Measurements from ENCODE around the gene ACSS1. TPM values are rescaled to one million over a fixed set of nuclear protein-coding genes. Genes with fewer than 3 reads are reported as not detected.

Gene ACSS1
- total and polyA plus RNA-seq, 2 of the 8 experiments (the other 6 are each of a cell fraction or from before 2014, with no cell fraction given), result 2.6 to 3.4 TPM

DNA sequence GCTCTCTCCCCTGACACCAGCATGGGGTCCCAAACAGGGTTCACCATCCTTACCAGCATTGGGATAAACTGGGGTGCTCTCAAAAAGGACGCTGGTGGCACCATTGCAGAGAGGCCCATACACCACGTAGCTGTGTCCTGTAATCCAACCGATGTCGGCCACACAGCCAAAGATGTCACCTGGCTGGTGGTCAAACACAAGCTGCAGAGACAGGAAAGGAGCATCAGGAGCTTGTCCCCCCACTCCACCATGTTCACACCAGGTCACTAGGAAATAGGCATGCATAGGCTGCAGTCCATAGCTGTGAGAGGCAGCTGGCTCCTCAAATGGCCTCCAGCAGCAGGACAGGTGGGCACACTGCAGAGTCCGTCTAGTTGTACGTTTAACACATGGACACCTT, 36.6 kb downstream of the ACSS1 start:
- Histone ChIP-seq H3K4ac (replicated peaks; ENCODE audit: insufficient read length, low read depth, low read length) (no peak overlapping the region), H3K27me3 (replicated peaks in 1 of 4; ENCODE audit: control insufficient read depth in 3 of 4, extremely low read depth in 1 of 4, insufficient read depth in 3 of 4, low read length in 3 of 4) (no peaks in the 10 kb centered on the region), H2BK15ac (ENCODE audit: low read length) (no peak overlapping the region), H3K4me1 (replicated peaks in 1 of 4; ENCODE audit: control insufficient read depth in 3 of 4, insufficient read depth in 4 of 4, low read length in 3 of 4) (peaks cover 0 to 7% (median 6%) of the 10 kb centered on the region in 4 experiments; a peak in 4 of 7 replicates), H3K4me3 (ENCODE audit: extremely low read depth in 1 of 4, insufficient read depth in 2 of 4, low read depth in 3 of 4, low read length in 4 of 4) (no peak overlapping the region), H3K23ac (ENCODE audit: insufficient read length) (no peak overlapping the region), H4K8ac (ENCODE audit: extremely low read depth, insufficient read depth, low read length) (no peak overlapping the region), H4K91ac (replicated peaks; ENCODE audit: insufficient read length, low read length) (no peak overlapping the region), H3K4me2 (ENCODE audit: insufficient read depth in 1 of 2, low read depth in 2 of 2, low read length in 2 of 2) (no peak overlapping the region), H4K5ac (ENCODE audit: insufficient read length, low read depth, low read length) (no peak overlapping the region), H3K79me2 (ENCODE audit: control insufficient read depth in 1 of 2, insufficient read depth in 2 of 2, low read length in 2 of 2) (no peaks in the 10 kb centered on the region), H3K23me2 (ENCODE audit: low read depth, low read length) (no peaks in the 10 kb centered on the region; the same call in 1 of the 2 replicates), H3K27ac (ENCODE audit: low read depth, low read length) (no peak overlapping the region), H2AK5ac (ENCODE audit: low read depth, low read length) (no peak overlapping the region), H3K36me3 (ENCODE audit: control insufficient read depth in 2 of 4, insufficient read depth in 4 of 4, low read length in 3 of 4) (no peaks in the 10 kb centered on the region), H3K79me1 (ENCODE audit: low read depth, low read length) (no peaks in the 10 kb centered on the region), H3K56ac (replicated peaks; ENCODE audit: insufficient read length, low read depth, low read length) (no peak overlapping the region), H2BK120ac (replicated peaks; ENCODE audit: low read depth, low read length) (no peak overlapping the region), H2AFZ (ENCODE audit: low read length) (no peak overlapping the region), H3K18ac (ENCODE audit: extremely low read depth, low read length) (no peak overlapping the region), H3K9me3 (ENCODE audit: insufficient read depth in 2 of 2, low read depth in 1 of 2, low read length in 1 of 2) (no peaks in the 10 kb centered on the region), H2BK12ac (ENCODE audit: low read depth, low read length) (no peak overlapping the region), H2BK20ac (ENCODE audit: low read length) (no peak overlapping the region), H4K20me1 (replicated peaks in 1 of 2; ENCODE audit: control insufficient read depth in 1 of 2, insufficient read depth in 2 of 2, low read length in 2 of 2) (no peaks in the 10 kb centered on the region), H2BK5ac (ENCODE audit: low read depth, low read length) (no peak overlapping the region), H3K9ac (replicated peaks in 1 of 4; ENCODE audit: extremely low read depth in 1 of 4, low read depth in 3 of 4, low read length in 3 of 4) (no peak overlapping the region), H3K14ac (ENCODE audit: insufficient read length) (no peak overlapping the region)
- DNase-seq (ENCODE audit: low read depth in 1 of 2, low spot score in 2 of 2) (no peak), FAIRE-seq (no peak)
- 93% methylated on average over 6 of the region's 6 CpGs; no CpG with 5 or more reads in 1 of the 2 experiments for WGBS, 2 experiments (ENCODE audit: extremely low coverage in 1 of 2, insufficient coverage in 1 of 2, insufficient read length in 1 of 2, insufficient replicate concordance in 2 of 2, low coverage in 1 of 2, low lambda C conversion rate in 2 of 2, missing lambda C conversion rate in 1 of 2)
- ChIA-PET CTCF (ENCODE audit: partially characterized antibody) (interaction anchor here (0.6 to 0.7 kb wide), 2 partner anchors 43 to 571 kb away, joined by 3 to 5 read pairs; no protein-coding TSS in a partner anchor), POLR2A (ENCODE audit: partially characterized antibody) (no interaction called here)
- no peak for TF ChIP-seq SP2 (IDR thresholded peaks at IDR 0.05; ENCODE audit: low read length)
- no peak for TF ChIP-seq SIN3A (conservative IDR thresholded peaks at IDR 0.05 in 1 of 2, IDR thresholded peaks at IDR 0.05 in 1 of 2; ENCODE audit: low read depth in 1 of 2, low read length in 2 of 2)
- TF ChIP-seq SAP30 (IDR thresholded peaks at IDR 0.05; ENCODE audit: insufficient read depth, insufficient replicate concordance, low read length), result no peak
- no peak for TF ChIP-seq TAF7 (optimal IDR thresholded peaks at IDR 0.05; ENCODE audit: borderline replicate concordance, low read depth, low read length)
- no peak for TF ChIP-seq RNF2 (IDR thresholded peaks at IDR 0.05; ENCODE audit: borderline replicate concordance, low read depth, low read length, missing control alignments, poor library complexity, severe bottlenecking)
- no peak for TF ChIP-seq CHD1 (IDR thresholded peaks at IDR 0.05; ENCODE audit: low read depth, low read length)
- TF ChIP-seq EP300 (IDR thresholded peaks at IDR 0.05; ENCODE audit: borderline replicate concordance in 1 of 2, low read depth in 2 of 2, low read length in 2 of 2), result no peak
- TF ChIP-seq CBX8 (IDR thresholded peaks at IDR 0.05; ENCODE audit: borderline replicate concordance, low read depth, low read length), result no peak
- TF ChIP-seq YY1 (IDR thresholded peaks at IDR 0.05; ENCODE audit: low read depth, low read length), result no peak
- TF ChIP-seq POLR2AphosphoS5 (IDR thresholded peaks at IDR 0.05; ENCODE audit: low read depth, low read length), result no peak
- TF ChIP-seq EZH2 (IDR thresholded peaks at IDR 0.05; ENCODE audit: low read depth, low read length, severe bottlenecking), result no peak
- no peak for TF ChIP-seq TEAD4 (IDR thresholded peaks at IDR 0.05; ENCODE audit: low read depth, low read length)
- TF ChIP-seq NANOG (IDR thresholded peaks at IDR 0.05; ENCODE audit: insufficient read depth, low read depth, low read length, poor library complexity, severe bottlenecking), result no peak
